ENCODE data around the gene NBPF3.
"Not testable (repeated sequence)": the region's sequence is repeated elsewhere in the genome, so short reads cannot be mapped to it uniquely, and the experiment has no call there.

NBPF3 gene

DNA sequence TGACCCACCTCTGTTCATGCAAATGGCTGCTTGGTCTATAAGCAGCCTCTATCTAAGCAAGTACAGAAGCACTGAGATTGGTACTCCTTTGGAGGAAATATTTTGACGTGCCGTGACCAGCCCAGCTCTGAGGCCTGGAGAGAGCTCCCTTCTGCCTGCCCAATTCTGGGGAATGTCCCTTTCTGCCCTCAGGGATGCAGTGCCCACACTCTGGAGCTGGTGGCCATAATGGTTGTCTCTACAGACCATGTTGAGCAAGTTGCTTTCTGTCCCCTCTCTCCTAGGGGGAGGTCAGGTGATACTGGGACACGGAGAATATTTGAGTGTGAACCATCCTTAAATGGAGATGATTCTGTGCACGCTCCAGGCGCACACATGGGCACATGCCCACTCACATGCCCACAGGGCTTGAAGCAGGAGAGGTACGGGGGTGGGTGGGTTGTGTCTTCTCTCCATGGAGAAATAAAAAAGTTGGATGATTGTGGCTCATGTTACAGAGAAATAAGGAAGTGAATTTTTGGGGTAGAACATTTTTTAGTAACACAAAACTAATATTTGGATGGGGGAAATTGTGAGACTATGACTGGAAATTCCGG is 55.4 kb downstream of the NBPF3 start:
- no peak for DNase-seq

DNA sequence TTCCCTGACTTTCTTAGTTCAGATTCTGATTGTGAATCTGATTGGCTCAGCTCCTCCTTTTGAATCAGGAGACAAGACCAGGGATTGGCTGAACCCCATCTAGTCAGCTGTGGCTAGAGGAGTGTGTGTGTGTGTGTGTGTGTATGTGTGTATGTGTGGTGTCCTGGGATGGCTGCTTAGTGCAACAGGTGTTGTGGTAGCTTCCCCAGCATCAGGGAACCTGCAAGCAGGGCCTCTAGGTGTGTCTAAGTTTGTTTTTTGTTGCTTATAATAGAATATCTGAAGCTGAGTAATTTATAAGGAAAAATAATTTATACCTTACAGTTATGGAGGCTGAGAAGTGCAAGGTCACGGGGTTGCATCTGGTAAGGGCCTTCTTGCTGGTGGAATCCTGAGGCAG is 56.1 kb downstream of the NBPF3 start:
- DNase-seq: no peak

DNA sequence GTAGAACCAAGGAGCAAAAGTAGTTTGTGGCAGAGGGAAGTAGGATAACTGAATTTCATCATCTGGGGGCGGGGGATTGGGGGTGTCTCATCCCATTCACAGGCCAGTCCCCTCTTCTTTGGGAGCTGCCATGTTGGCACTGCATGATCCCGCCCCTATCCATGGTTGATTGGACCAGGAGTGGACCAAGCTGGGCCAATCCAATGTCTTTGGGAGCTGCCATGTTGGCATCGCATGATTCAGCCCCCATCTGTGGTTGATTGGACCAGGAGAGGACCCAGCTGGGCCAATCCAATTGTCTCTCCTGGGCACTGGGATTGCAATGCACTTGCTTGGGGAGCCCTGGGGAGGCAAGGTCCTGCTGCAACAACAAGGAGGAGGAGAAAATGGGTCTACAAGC is 56.9 kb downstream of the NBPF3 start:
- DNase-seq: no peak

DNA sequence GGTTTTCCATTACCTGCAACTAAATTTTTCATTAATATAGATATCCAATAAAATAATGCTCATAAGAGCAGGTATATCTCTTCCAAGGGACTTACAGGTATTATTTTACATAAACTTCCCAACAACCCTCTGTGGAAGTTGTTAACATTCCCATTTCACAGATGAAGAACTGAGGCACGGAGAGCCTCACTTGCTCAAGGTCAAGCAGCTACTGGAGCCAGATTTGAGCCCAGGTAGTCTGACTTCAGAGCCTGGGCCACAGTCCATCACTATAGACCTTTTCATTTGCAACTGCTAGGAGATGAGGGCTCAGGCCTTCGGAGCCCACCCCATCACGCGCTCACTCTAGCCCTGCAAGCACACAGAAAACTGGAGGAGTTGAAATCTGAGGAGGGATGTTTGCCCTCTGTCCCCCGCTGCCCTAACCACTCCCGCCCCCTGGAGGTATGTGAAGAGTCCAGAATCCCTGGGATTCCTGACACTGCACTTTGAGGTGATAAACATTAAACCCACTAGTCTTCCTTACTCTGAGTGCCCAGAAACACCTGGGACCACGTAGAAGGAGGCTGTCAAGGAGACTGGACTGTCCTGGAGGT is 57.6 kb downstream of the NBPF3 start:
- no peak for DNase-seq

DNA sequence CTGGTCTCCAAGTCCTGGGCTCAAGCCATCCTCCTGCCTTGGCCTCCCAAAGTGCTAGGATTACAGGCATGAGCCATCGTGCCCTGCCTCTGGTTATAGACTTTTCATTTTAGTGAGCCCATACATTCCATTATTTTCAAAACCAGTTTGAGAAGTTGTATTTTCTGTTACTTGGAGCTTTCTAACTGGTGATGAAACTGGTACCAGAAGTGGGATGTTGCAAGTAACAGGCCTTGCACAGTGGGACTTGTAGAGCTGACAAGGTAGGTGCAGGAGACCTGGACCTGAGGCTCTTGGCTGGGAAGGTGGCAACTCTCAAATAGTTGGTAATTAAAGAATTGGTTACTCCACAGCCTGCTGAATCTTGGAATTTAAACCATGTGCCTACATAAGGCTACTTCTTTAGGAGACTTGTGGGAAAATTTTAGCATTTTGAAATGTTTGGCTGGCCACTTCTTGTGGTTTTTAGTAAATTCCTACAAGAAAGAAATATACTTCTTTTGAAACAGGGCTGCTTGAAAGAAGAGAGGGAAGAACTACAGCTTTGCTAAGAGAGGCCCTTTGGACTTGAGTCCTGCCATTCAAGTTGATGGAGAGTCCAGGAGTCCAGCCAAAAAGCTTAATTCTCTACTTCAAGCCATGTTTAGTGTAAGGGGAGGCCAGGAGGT is 59.5 kb downstream of the NBPF3 start:
- DNase-seq: no peak

DNA sequence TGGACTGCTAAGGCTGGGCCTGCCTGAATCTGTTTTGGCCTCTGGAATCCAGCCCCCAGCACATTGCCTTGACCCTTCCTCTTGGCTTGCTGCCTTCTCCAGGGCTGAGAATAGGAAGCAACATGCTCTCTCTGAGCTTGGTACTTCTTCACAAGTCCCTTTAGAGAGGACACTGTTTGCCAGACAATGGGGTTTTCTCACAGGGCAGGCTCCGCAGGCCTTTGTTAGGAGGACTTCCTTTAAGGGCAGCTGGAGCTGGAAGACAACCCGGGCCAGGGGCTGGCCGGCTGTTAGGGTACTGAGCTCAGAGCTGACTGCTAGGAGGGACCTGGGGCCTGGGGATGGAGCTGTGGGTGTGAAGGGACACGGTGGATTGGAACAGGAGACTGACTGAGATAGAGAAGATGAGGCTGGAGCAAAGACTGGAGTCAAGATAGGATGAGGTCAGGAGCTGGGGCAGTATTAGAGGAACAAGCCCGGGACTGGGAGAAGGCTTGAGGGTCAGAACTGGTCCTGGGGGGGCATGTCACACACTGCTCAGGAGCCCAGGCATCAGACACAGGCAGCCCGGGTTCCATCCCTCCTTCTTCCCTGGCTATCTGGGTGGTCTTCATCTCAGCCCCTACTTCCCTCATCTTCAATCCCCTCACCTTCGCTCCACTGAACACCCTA is 63.9 kb downstream of the NBPF3 start:
- DNase-seq: no peak

DNA sequence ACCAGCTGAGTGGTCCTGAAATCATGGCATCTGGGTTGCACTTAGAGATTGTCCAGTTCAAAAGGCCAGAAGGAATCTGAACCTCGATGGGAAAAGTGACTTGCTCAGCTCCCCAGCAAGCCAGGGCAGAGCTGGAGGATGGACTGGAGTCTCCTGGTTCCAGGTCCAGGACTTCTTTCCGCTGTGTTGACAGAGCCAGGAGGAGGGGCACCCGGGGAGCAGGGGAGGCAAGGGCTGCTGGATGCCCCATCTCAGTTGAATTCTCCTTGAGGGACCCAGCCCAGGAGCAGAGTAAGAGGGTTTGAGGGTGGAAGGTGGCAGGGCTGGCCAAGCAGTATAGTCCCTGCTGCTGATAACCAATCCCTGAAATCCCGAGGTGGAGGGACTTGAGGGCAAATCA is 66.9 kb downstream of the NBPF3 start:
- DNase-seq: no peak

DNA sequence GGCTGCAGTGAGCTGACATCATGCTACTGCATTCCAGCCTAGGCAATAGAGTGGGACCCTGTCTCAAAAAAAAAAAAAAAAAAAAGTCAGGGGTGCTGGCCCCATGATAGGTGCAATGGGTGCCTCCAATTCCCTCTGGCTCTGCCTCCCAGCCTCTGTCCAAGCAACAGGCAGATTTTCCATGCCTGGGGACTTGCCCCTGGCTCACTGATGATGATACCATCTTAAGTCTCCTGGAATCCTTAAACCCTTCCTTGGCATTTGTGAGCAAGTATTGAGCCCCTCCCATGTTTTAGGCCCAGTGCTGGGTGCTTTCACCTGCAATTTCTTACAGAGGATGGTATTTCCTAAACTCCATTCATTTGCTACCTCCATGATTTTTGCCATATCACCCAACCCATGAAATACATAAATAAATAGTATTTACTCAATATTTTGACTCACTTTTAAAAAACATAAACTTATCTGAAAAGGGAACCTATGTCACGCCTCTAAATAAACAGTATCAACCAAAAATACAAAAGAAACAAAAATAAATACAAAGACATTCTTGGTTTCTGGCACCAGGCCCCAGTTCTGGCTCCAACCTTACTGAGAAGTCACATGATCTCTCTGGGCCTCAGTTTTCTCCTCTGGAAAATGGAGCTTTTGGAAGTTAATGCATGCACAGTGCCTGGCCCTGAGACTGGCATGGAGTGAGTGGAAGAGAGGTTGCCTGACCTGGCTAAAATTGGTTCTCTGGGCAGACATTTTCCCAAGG is 67.8 kb downstream of the NBPF3 start:
- no peak for DNase-seq

DNA sequence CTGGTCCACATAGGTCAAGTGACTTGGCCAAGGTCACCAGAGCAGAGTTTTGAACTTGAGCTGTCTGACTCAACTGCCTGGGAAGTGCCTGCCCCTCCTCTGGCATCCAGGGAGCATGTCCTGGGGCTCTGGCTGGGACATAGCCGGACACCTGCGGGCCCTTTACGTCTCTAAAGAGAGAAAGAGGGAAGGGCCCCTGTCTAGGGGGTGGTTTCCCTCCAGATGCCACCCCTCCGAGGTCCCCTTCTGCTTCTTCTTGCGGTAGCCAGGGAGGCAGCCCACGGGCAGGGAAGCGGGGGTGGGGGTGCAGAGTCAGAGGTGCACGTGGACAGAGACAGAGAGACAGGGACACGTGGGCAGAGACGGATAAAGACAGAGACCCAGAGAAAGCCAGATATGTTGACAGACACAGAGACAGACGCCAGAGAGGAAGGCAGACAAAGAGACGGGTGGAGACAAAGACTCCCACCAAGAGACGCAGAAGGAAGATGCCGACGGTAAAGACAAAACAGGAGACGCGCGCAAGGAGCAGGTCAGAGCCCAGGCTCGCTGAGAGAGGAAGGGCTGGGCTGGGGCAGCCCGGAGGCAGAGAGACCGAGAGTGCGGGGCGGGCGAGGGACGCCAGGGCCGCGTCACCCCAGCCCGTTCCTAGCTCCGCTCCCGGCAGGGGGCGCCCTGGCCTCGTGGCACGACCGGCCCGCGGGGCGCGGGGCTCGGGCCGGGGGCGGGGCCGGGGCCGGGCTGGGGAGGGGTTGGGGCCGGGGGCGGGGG is 68.8 kb downstream of the NBPF3 start:
- peak in 1 of 2 experiments; percentile 5 for DNase-seq

DNA sequence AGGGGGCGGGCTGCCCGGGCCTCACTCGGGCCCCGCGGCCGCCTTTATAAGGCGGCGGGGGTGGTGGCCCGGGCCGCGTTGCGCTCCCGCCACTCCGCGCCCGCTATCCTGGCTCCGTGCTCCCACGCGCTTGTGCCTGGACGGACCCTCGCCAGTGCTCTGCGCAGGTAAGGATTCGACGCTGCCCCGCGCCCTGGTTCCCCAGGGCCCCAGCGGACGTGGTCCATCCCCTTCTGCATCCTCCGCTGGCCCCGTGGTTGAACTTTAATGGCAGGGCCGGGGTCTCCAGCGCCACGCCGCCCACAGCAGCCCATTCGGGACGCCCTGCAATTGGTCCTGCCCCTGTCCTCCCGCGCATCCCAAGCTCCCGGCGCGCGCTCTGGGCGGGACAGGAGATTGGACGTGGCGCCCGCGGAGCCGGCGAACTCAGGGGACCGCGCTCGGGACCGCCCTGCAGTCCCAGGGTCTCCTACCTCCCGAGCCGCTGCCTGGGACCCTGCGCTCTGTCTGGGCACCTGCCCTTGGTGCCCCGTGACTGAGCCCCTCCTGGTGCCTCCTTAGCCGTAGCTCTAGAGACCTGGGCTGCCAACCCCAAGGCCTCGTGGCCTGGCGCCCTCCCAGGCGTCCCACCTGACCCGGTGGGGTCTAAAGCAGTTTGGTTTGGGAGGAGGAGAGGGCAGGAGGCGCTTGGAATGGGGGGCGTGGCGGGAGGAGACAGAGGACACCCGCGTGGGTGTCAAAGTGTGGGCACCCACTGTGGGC is 69.6 kb downstream of the NBPF3 start, which contains the start of gene ALPL:
Gene ALPL (plus strand): TSS at position 73 of the 762 bp plus-strand sequence. CDS start 44,659 bp downstream, outside the sequence.
- DNase-seq: no peak

DNA sequence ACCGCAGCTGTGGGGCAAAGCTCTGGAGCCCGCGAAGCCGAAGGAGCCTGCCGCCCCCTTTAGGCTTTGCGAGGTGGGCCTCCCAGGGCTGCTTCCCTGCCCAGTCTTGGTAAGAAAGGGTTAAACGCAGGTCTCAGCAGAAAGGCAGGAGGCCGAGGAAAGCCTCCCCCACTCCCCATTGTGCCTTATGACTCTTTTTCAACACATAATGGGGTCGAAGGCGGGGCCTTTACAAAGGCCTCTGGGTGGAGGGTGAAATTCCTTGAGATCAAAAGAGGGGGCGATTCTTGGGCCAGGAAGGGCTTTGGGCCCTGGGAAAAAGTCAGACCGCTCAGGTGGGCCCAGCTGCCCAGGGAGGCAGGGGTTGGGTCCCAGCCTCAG is 70.2 kb downstream of the NBPF3 start:
- DNase-seq: no peak

DNA sequence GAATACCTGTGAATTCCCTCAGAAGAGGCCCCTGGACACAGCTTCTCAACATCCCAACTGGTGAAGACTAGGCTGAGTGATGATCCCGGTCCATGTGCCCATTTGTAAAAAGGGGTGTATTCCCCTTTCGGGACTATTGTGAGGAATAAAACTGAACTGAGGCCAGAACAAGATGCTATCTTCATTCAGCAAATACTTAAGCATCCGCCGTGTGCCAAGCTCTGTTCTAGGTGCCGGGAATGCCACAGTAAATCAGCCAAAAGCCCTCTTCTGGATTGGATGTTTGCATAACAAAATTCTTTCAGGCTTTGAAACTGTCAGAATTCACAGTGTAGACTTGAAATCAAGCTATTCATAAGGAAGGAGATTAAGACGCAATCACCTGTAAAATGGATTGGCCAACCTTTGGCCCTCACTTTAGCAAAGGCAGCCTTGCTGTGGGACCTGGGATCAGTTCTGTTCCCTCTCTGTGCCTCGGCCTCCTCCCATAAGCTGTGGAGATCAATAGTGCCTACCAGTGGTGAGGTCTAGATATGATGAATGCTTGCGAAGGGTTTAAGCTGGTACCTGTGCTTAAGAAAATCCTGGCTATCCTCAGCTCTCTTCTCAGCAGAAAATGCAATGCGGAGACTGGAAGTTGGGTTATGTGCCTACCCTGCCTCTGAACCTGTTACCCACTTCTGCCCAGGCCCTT is 71.1 kb downstream of the NBPF3 start:
- DNase-seq: no peak

DNA sequence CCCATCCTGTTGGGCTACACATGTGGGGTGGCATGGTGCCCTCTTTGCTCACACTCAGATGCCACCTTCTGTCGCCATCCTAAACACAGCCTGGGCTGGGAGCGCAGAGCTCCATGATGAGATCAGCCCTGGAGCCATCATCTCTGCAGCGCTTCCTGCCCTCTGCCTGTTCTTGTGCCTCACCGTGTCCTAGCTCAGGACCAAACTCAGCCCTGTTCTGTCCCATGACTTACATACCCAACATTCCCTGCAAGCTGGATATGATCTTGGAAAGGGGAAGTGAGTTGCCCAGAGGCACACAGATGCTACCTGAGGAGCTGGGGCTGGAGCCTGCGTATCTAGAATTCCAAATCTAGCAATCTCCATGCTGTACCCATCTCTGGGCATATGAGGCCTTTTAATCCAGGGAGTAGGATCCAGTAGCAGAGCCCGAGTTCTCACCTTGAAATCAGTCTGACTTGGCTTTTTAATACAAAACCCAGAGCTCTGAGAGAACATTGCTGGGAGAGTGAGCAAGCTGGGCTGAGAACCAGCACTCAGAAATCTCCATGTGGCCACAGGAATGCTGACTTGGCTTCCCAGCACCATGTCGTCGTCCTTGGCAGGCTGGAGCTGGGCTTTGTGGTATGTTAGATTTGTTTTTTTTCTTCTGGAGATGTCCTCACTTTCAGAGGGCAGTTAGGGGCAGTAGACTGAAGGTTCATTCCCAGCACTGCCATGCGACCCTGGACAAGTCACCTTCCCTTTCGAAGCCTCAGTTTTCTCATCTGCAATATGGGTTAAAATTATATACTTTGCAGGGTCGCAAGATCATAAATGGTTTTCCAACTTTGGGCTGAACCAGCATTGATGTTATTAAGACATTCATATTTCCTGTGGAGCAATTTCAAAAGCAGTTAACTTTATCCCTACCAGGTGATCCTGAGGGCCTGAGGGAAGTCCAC is 71.9 kb downstream of the NBPF3 start:
- no peak for DNase-seq

DNA sequence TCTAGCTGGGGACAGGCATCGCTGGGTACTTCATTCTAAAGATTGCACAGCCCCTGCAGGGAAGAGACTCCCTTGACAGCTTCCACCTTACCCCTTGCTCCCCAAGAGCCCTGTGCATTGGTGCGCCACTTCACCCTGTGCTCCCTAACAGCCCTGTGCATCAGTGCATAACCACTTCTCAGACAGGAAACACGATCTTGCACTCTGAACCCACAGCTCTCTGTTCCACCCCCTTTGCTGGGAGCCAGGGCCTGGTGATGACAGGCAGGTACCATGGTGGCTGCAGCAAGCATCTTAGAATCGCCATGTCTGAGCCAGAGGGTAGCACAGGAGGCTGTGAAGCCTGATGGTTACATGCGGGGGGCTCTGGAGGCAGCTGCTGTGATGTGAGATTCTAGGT is 74.3 kb downstream of the NBPF3 start:
- peak in 1 of 2 experiments; percentile 11 for DNase-seq

DNA sequence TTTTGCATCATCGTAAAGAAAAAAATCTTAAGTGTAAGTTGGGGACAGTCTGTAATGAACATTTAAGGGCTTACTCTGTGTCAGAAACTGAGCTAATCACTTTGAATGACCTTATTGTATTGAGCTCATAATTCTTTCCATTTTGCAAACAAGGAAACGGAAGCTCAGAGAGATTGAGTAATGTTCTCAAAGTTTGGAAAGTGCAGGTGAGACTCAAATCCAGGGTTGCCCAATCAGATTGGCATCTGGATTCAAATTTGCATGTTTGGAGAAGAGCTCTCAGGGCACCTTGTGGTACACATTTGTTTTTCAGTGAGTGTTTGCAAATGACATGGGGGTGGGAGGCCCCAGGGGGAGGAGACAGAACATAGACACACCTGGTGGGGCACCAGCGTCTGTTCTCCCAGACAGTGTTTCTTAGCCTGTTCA is 77.2 kb downstream of the NBPF3 start:
- no peak for DNase-seq

DNA sequence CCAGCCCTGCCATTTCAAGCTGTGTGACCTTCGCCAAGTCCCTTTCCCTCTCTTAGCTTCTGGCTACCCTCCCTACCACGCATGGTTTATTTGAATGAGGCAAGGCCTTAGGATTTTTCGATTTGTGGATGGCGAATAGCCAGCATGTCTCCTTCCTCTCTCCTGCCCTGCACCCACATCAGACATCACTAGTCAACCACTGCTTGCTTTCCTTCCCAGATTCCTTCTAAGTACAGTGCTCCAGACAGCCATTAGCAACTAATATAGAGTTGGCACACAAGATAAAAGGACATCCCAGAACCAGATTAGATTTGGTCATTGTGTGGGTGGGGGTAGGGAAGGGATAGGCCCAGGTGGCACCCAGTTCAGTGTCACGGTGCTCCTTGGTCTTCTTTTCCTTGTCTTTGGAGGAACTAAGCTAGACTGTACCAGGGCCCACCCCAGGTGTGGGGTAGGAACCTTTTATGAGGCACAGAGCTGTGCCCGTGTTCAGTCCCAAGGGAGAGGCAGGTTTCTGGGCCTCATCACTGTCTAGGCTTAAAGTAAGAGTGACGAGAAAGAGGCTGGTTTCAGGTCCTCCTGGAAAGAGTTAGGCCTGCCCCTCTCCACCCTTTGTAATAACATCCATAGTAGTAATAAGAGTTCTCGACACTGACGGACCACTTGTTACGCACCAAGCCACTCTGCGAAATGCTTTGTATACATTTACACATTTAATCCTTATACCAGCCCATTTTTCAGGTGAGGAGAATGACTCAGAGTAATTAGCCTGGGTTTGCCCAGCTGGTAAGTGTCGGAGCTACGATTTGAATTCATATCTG is 77.9 kb downstream of the NBPF3 start:
- DNase-seq: no peak

DNA sequence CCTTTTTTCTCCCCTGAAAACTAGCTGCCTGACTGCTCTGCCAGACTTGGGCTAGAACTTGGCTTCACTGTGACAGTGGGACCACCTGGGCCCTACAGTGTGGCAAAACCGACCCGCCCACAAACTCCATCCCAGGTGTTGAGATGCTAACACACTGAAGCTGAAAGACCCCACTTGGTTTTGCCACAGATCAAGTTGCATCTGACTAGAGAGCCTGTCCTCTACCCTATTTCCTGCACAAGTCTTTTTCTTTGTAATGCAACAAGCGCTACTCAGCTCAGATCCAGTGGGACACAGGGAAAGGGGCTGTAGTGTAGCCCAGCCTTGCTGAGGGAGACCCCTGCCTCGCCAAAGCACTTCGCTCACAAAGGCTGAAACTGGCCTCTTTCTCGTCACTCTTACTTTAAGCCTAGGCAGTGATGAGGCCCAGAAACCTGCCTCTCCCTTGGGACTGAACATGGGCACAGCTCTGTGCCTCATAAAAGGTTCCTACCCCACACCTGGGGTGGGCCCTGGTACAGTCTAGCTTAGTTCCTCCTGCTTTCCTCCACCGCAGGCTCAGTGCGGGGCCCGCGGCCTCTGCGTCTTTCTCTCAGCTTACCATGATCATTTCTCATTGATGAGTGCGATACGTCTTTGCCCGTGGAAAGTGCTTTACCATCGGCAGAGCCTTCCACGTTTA is 79.0 kb downstream of the NBPF3 start:
- DNase-seq: no peak

DNA sequence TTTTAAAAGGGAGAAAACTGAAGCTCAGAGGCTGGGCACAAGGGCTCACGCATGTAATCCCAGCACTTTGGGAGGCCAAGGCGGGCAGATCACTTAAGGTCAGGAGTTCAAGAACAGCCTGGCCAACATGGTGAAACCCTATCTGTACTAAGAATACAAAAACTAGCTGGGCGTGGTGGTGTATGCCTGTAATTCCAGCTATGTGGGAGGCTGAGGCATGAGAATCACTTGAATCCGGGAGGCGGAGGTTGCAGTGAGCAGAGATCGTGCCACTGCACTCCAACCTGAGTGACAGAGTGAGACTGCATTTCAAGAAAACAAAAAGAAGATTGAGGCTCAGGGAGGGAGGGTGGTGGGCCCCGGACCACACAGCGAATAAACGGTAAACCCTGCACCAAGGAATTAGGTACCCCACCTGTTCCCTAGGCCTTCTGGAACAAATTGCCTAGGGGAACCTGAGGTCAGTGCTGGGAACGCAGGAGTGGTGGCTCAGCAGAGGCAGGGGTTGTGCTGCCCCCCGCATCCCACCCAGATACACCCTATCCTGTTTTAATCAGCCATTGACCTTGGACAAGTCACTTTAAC is 79.6 kb downstream of the NBPF3 start:
- not testable (repeated sequence) for DNase-seq

All from NCI-H187 (cell line).